ENCODE measurements around the gene CCDC171. TPM values are rescaled to one million over a fixed set of nuclear protein-coding genes. Genes with fewer than 3 reads are reported as not detected.

Gene CCDC171
- total and polyA plus RNA-seq, 4 donors: 0.13 to 1.1 (median 0.43) TPM

- no peak for TF ChIP-seq RXRA (IDR thresholded peaks at IDR 0.05)
- no peak for TF ChIP-seq GABPA (IDR thresholded peaks at IDR 0.05 in 1 of 2, conservative IDR thresholded peaks at IDR 0.05 in 1 of 2)
- no peak for TF ChIP-seq SP1 (IDR thresholded peaks at IDR 0.05)
- TF ChIP-seq HNF4A (conservative IDR thresholded peaks at IDR 0.05): no peak
- TF ChIP-seq, protein P1, sequence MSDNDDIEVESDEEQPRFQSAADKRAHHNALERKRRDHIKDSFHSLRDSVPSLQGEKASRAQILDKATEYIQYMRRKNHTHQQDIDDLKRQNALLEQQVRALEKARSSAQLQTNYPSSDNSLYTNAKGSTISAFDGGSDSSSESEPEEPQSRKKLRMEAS (IDR thresholded peaks at IDR 0.05): no peak
- TF ChIP-seq, protein P2, sequence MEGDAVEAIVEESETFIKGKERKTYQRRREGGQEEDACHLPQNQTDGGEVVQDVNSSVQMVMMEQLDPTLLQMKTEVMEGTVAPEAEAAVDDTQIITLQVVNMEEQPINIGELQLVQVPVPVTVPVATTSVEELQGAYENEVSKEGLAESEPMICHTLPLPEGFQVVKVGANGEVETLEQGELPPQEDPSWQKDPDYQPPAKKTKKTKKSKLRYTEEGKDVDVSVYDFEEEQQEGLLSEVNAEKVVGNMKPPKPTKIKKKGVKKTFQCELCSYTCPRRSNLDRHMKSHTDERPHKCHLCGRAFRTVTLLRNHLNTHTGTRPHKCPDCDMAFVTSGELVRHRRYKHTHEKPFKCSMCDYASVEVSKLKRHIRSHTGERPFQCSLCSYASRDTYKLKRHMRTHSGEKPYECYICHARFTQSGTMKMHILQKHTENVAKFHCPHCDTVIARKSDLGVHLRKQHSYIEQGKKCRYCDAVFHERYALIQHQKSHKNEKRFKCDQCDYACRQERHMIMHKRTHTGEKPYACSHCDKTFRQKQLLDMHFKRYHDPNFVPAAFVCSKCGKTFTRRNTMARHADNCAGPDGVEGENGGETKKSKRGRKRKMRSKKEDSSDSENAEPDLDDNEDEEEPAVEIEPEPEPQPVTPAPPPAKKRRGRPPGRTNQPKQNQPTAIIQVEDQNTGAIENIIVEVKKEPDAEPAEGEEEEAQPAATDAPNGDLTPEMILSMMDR (IDR thresholded peaks at IDR 0.05; ENCODE audit: low read depth, low read length, missing input control): no peak
- no peak for TF ChIP-seq TAF1 (conservative IDR thresholded peaks at IDR 0.05)
- no peak for TF ChIP-seq RAD21 (IDR thresholded peaks at IDR 0.05)
- no peak for TF ChIP-seq NR2F2 (IDR thresholded peaks at IDR 0.05)
- TF ChIP-seq, protein P3, sequence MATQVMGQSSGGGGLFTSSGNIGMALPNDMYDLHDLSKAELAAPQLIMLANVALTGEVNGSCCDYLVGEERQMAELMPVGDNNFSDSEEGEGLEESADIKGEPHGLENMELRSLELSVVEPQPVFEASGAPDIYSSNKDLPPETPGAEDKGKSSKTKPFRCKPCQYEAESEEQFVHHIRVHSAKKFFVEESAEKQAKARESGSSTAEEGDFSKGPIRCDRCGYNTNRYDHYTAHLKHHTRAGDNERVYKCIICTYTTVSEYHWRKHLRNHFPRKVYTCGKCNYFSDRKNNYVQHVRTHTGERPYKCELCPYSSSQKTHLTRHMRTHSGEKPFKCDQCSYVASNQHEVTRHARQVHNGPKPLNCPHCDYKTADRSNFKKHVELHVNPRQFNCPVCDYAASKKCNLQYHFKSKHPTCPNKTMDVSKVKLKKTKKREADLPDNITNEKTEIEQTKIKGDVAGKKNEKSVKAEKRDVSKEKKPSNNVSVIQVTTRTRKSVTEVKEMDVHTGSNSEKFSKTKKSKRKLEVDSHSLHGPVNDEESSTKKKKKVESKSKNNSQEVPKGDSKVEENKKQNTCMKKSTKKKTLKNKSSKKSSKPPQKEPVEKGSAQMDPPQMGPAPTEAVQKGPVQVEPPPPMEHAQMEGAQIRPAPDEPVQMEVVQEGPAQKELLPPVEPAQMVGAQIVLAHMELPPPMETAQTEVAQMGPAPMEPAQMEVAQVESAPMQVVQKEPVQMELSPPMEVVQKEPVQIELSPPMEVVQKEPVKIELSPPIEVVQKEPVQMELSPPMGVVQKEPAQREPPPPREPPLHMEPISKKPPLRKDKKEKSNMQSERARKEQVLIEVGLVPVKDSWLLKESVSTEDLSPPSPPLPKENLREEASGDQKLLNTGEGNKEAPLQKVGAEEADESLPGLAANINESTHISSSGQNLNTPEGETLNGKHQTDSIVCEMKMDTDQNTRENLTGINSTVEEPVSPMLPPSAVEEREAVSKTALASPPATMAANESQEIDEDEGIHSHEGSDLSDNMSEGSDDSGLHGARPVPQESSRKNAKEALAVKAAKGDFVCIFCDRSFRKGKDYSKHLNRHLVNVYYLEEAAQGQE (IDR thresholded peaks at IDR 0.05): no peak
- TF ChIP-seq, protein P4, sequence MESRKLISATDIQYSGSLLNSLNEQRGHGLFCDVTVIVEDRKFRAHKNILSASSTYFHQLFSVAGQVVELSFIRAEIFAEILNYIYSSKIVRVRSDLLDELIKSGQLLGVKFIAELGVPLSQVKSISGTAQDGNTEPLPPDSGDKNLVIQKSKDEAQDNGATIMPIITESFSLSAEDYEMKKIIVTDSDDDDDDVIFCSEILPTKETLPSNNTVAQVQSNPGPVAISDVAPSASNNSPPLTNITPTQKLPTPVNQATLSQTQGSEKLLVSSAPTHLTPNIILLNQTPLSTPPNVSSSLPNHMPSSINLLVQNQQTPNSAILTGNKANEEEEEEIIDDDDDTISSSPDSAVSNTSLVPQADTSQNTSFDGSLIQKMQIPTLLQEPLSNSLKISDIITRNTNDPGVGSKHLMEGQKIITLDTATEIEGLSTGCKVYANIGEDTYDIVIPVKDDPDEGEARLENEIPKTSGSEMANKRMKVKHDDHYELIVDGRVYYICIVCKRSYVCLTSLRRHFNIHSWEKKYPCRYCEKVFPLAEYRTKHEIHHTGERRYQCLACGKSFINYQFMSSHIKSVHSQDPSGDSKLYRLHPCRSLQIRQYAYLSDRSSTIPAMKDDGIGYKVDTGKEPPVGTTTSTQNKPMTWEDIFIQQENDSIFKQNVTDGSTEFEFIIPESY (IDR thresholded peaks at IDR 0.05): no peak
- no peak for TF ChIP-seq FOXA2 (IDR thresholded peaks at IDR 0.05)
- no peak for TF ChIP-seq ATF3 (IDR thresholded peaks at IDR 0.05)
- no peak for TF ChIP-seq EGR1 (IDR thresholded peaks at IDR 0.05; ENCODE audit: low read depth in 2 of 2)
- no peak for TF ChIP-seq JUND (IDR thresholded peaks at IDR 0.05)
- H3K36me3 ChIP-seq (ENCODE audit: control insufficient read depth in 4 of 4, insufficient read depth in 3 of 4, low read depth in 1 of 4, low read length in 3 of 4): no peaks in the 10 kb centered on the region
- no peak overlapping the region for H3K27ac ChIP-seq (ENCODE audit: low read depth in 1 of 2, low read length in 2 of 2)
- WGBS: 83% methylated on average over 7 of the region's 7 CpGs
- no peak overlapping the region for H3K9ac ChIP-seq (ENCODE audit: low read depth in 1 of 2, low read length in 2 of 2)
- H3K9me3 ChIP-seq (ENCODE audit: control insufficient read depth in 4 of 4, low read length in 3 of 4): no peaks in the 10 kb centered on the region
- DNase-seq (ENCODE audit: low spot score): no peak
- no peak overlapping the region for H3K4me3 ChIP-seq (ENCODE audit: low read depth in 1 of 3, low read length in 3 of 3)
- no peaks in the 10 kb centered on the region for H3K4me1 ChIP-seq (ENCODE audit: control insufficient read depth in 4 of 4, insufficient read depth in 4 of 4, low read length in 3 of 4)
- no peaks in the 10 kb centered on the region for H3K27me3 ChIP-seq (ENCODE audit: control insufficient read depth in 4 of 4, insufficient read depth in 4 of 4, low read length in 3 of 4)
Observed at GRCh38 chr9:15746905-15747304, 194.1 kb downstream of the CCDC171 start.

GRCh38 chr9:15755660-15756059 lies 202.8 kb downstream of the CCDC171 start:
- Histone ChIP-seq H3K27ac (ENCODE audit: low read depth in 1 of 2, low read length in 2 of 2) (no peak overlapping the region), H3K4me1 (ENCODE audit: control insufficient read depth in 4 of 4, insufficient read depth in 4 of 4, low read length in 3 of 4) (no peaks in the 10 kb centered on the region), H3K9me3 (ENCODE audit: control insufficient read depth in 4 of 4, low read length in 3 of 4) (no peaks in the 10 kb centered on the region), H3K36me3 (ENCODE audit: control insufficient read depth in 4 of 4, insufficient read depth in 3 of 4, low read depth in 1 of 4, low read length in 3 of 4) (no peaks in the 10 kb centered on the region), H3K27me3 (ENCODE audit: control insufficient read depth in 4 of 4, insufficient read depth in 4 of 4, low read length in 3 of 4) (no peaks in the 10 kb centered on the region), H3K4me3 (ENCODE audit: low read depth in 1 of 3, low read length in 3 of 3) (no peak overlapping the region), H3K9ac (ENCODE audit: low read depth in 1 of 2, low read length in 2 of 2) (no peak overlapping the region)
- TF ChIP-seq EGR1 (IDR thresholded peaks at IDR 0.05; ENCODE audit: low read depth in 2 of 2) (no peak), TAF1 (conservative IDR thresholded peaks at IDR 0.05) (no peak), RAD21 (IDR thresholded peaks at IDR 0.05) (no peak), ATF3 (IDR thresholded peaks at IDR 0.05) (no peak), HNF4A (conservative IDR thresholded peaks at IDR 0.05) (no peak)
- TF ChIP-seq, protein P4 (IDR thresholded peaks at IDR 0.05): no peak
- TF ChIP-seq, protein P1 (IDR thresholded peaks at IDR 0.05): no peak
- TF ChIP-seq, protein P3 (IDR thresholded peaks at IDR 0.05): no peak
- no peak for DNase-seq (ENCODE audit: low spot score)

All from liver (tissue), 9 donors.